Measurements from ENCODE around the gene BAG5. TPM values are rescaled to one million over a fixed set of nuclear protein-coding genes. Genes with fewer than 3 reads are reported as not detected.

Gene BAG5
- total RNA-seq, 1 donor from 2014 or later: 28.8 TPM

DNA sequence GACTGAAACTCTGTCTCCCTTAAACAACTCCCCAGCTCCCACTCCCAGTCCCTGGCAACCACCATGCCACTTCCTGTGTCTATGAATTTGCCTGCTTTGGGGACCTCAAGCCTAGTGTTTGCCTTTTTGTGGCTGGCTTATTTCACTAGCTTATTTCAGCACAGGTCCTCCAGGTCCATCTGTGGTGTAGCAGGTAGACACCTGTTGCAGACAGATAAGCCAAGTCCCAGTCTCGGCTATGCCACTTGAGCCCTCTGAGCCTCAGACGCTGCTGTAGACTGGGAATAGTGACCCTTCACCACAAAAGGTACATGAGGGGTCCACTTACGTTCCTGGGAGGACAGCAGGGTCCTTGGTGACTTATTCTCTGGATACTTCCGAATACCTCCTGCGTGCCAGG lies 42.2 kb upstream of the BAG5 start:
- Mint-ChIP-seq H3K9me3 (no peaks in the 10 kb centered on the region), H3K27me3 (peaks cover 6% of the 10 kb centered on the region), H3K36me3 (ENCODE audit: low read depth) (no peaks in the 10 kb centered on the region), H3K4me3 (no peak overlapping the region), H3K27ac (no peak overlapping the region), H3K4me1 (peaks cover 18% of the 10 kb centered on the region)
- DNase-seq: no peak
- CTCF ChIA-PET: no interaction called here
- ATAC-seq (ENCODE audit: low read depth): no peak
- POLR2A ChIA-PET: interaction anchor here (1.0 kb wide), 1 partner anchor 23 kb away, joined by 3 read pairs; no protein-coding TSS in a partner anchor
- intact Hi-C loops (cut with micrococcal nuclease): no loop called here
- TF ChIP-seq CTCF (IDR thresholded peaks at IDR 0.05): no peak

DNA sequence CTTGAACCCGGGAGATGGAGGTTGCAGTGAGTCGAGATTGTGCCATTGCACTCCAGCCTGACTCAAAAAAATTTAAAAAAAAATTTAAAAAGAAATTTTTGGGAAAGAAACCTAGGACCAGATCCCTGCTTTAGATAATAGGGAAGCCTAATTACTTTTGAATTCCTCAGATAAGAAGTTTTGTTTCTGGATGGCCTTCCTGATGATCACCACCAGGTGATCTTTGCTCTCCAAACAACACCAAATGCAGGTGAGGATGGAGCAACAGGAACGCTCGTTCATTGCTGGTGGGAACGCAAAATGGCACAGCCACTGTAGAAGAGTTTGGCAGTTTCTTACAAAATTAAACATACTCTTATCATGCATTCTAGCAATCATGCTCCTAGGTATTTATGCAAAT lies 38.0 kb upstream of the BAG5 start:
- POLR2A ChIA-PET: no interaction called here
- intact Hi-C loops (cut with micrococcal nuclease): no loop called here

GRCh38 chr14:103597623-103598377 lies 35.3 kb upstream of the BAG5 start:
- intact Hi-C loops (cut with micrococcal nuclease): no loop called here
- Mint-ChIP-seq H3K27ac (no peak overlapping the region), H3K9me3 (no peaks in the 10 kb centered on the region), H3K4me1 (peaks cover 17% of the 10 kb centered on the region), H3K36me3 (ENCODE audit: low read depth) (no peaks in the 10 kb centered on the region), H3K4me3 (no peak overlapping the region), H3K27me3 (no peaks in the 10 kb centered on the region)
- POLR2A ChIA-PET: no interaction called here
- CTCF ChIA-PET: no interaction called here
- TF ChIP-seq CTCF (IDR thresholded peaks at IDR 0.05): no peak
- no peak for DNase-seq
- no peak for ATAC-seq (ENCODE audit: low read depth)

More for the DNA sequence above, 38.0 kb upstream of the BAG5 start:
- H3K9me3 Mint-ChIP-seq: no peaks in the 10 kb centered on the region
- DNase-seq: no peak
- no peak for TF ChIP-seq CTCF (IDR thresholded peaks at IDR 0.05)
- H3K27me3 Mint-ChIP-seq: no peaks in the 10 kb centered on the region
- H3K27ac Mint-ChIP-seq: no peak overlapping the region
- no peaks in the 10 kb centered on the region for H3K4me1 Mint-ChIP-seq
- no peak for ATAC-seq (ENCODE audit: low read depth)
- H3K4me3 Mint-ChIP-seq: no peak overlapping the region
- CTCF ChIA-PET: no interaction called here
- H3K36me3 Mint-ChIP-seq (ENCODE audit: low read depth): no peaks in the 10 kb centered on the region

DNA sequence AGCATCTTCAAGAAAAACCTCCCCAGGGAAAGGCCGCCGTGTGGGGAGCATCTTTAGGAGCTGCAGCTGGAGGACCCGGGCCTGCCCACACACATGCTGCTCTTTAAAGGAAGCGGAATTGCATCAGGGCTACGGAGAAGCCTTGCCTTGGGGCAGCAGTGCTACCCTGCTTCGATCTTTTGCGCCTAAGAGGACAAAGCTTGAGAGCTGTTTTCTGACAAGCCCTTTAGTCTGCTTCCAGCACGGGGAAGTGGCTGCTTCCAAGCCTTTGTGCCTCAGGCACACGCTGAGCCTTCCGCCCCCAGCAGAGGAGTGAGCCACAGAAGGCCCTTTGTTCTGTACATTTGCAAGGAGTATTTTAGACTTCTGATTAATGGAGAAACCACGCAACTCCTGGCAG lies 31.8 kb upstream of the BAG5 start:
- no peak overlapping the region for H3K4me3 Mint-ChIP-seq
- H3K27ac Mint-ChIP-seq: no peak overlapping the region
- H3K4me1 Mint-ChIP-seq: peaks cover 17% of the 10 kb centered on the region
- H3K36me3 Mint-ChIP-seq (ENCODE audit: low read depth): peaks cover 3% of the 10 kb centered on the region
- ChIA-PET POLR2A (no interaction called here), CTCF (no interaction called here)
- no peaks in the 10 kb centered on the region for H3K9me3 Mint-ChIP-seq
- no peak for TF ChIP-seq CTCF (IDR thresholded peaks at IDR 0.05)
- no peak for DNase-seq
- intact Hi-C loops (cut with micrococcal nuclease): no loop called here
- no peak for ATAC-seq (ENCODE audit: low read depth)
- no peaks in the 10 kb centered on the region for H3K27me3 Mint-ChIP-seq

DNA sequence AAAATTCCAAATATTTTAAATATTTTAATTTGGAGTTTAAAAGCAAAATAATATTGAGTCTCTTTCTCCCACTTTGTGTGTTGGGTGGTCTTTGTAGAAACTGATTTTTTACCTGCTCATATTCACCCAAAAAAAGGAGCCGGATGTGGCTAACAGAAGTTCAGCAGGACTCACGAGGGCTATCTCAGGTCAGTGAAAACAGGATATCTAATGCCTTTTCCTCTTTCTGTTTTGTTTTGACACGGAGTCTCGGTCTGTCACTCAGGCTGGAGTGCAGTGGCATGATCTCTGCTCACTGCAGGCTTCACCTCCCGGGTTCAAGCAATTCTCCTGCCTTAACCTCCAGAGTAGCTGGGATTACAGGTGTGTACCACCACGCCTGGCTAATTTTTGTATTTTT lies 31.1 kb upstream of the BAG5 start:
- Mint-ChIP-seq H3K27me3 (no peaks in the 10 kb centered on the region), H3K36me3 (ENCODE audit: low read depth) (peaks cover 7% of the 10 kb centered on the region), H3K9me3 (no peaks in the 10 kb centered on the region), H3K27ac (peak overlapping the region; percentile 7), H3K4me3 (peak overlapping the region; percentile 32), H3K4me1 (peaks cover 17% of the 10 kb centered on the region)
- intact Hi-C loops (cut with micrococcal nuclease): no loop called here
- ChIA-PET CTCF (no interaction called here), POLR2A (interaction anchor here (0.6 kb wide), 1 partner anchor 250 kb away, joined by 3 read pairs; no protein-coding TSS in a partner anchor)
- no peak for TF ChIP-seq CTCF (IDR thresholded peaks at IDR 0.05)
- peak; percentile 71 for ATAC-seq (ENCODE audit: low read depth)
- DNase-seq: no peak
